ENCODE measurements around the gene HTR4. TPM values are rescaled to one million over a fixed set of nuclear protein-coding genes. Genes with fewer than 3 reads are reported as not detected.

The HTR4 gene
- total and polyA plus RNA-seq, 2 of the 4 experiments (the other 2 are of a cell fraction), result not detected

DNA sequence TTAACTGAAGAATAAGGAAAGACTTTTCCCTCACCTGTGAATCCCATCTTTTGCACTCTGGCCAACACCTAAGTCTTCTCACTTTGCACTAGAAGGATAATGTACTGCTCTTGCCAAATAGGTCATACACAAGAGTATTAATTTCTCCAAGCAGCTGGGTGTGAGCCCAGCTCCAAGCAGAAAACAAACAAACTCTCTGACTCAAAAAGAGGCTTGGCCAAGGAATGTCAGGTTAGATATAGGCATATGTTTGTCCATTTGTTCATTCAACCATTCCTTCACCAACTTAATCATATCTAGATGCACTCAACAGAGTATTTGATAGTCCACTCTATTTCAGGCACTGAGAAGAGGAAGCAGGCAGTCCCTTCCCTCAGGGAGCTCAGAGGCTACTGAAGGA is 84.4 kb downstream of the HTR4 start:
- Histone ChIP-seq H4K20me1 (ENCODE audit: insufficient read depth, low read length) (no peaks in the 10 kb centered on the region), H3K9me1 (ENCODE audit: insufficient read depth, low read length) (no peaks in the 10 kb centered on the region), H3K4me1 (ENCODE audit: control insufficient read depth, insufficient read depth, low read length) (no peaks in the 10 kb centered on the region), H3K14ac (replicated peaks; ENCODE audit: low read depth, low read length) (no peak overlapping the region), H2AK5ac (ENCODE audit: low read depth, low read length) (no peak overlapping the region), H2AFZ (replicated peaks; ENCODE audit: low read length, poor library complexity) (no peak overlapping the region), H2BK5ac (ENCODE audit: low read depth, low read length, poor library complexity, severe bottlenecking) (no peak overlapping the region), H4K91ac (ENCODE audit: insufficient read depth, low read depth, low read length) (no peak overlapping the region), H3K4me3 (ENCODE audit: insufficient read depth, low read depth, low read length) (no peak overlapping the region), H3K23ac (ENCODE audit: low read depth, low read length) (no peak overlapping the region), H3K79me1 (ENCODE audit: low read depth in 1 of 2, low read length in 2 of 2) (no peaks in the 10 kb centered on the region), H2BK120ac (ENCODE audit: low read depth, low read length) (no peak overlapping the region), H3K56ac (ENCODE audit: extremely low read depth, insufficient read depth, low read length) (no peak overlapping the region), H3K4me2 (ENCODE audit: low read depth, low read length) (no peak overlapping the region), H3K27me3 (ENCODE audit: control insufficient read depth, insufficient read depth, low read length) (no peaks in the 10 kb centered on the region), H3K36me3 (ENCODE audit: control insufficient read depth, insufficient read depth, low read length) (no peaks in the 10 kb centered on the region), H4K5ac (ENCODE audit: low read depth, low read length) (no peak overlapping the region), H3K9ac (ENCODE audit: low read depth, low read length) (no peak overlapping the region), H4K8ac (ENCODE audit: low read depth in 2 of 2, low read length in 2 of 2) (no peak overlapping the region), H3K9me3 (ENCODE audit: control insufficient read depth, insufficient read depth, low read length) (no peaks in the 10 kb centered on the region), H3K27ac (ENCODE audit: insufficient read depth, low read length) (no peak overlapping the region), H3K18ac (ENCODE audit: low read depth, low read length) (no peak overlapping the region), H3K4ac (ENCODE audit: low read depth, low read length) (no peak overlapping the region), H2BK15ac (ENCODE audit: low read depth, low read length) (no peak overlapping the region), H2AK9ac (replicated peaks; ENCODE audit: low read depth, low read length, poor library complexity) (no peak overlapping the region), H2BK20ac (ENCODE audit: low read depth, low read length) (no peak overlapping the region)
- TF ChIP-seq SMC3 (IDR thresholded peaks at IDR 0.05; ENCODE audit: low read depth, low read length), result no peak
- TF ChIP-seq, protein P1, sequence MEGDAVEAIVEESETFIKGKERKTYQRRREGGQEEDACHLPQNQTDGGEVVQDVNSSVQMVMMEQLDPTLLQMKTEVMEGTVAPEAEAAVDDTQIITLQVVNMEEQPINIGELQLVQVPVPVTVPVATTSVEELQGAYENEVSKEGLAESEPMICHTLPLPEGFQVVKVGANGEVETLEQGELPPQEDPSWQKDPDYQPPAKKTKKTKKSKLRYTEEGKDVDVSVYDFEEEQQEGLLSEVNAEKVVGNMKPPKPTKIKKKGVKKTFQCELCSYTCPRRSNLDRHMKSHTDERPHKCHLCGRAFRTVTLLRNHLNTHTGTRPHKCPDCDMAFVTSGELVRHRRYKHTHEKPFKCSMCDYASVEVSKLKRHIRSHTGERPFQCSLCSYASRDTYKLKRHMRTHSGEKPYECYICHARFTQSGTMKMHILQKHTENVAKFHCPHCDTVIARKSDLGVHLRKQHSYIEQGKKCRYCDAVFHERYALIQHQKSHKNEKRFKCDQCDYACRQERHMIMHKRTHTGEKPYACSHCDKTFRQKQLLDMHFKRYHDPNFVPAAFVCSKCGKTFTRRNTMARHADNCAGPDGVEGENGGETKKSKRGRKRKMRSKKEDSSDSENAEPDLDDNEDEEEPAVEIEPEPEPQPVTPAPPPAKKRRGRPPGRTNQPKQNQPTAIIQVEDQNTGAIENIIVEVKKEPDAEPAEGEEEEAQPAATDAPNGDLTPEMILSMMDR (conservative IDR thresholded peaks at IDR 0.05; ENCODE audit: low read depth, low read length), result no peak
- no peak for TF ChIP-seq BHLHE40 (IDR thresholded peaks at IDR 0.05; ENCODE audit: low read depth, low read length)
- no peak for TF ChIP-seq NFE2L2 (IDR thresholded peaks at IDR 0.05; ENCODE audit: low read depth, low read length)
- no peak for TF ChIP-seq CHD1 (IDR thresholded peaks at IDR 0.05; ENCODE audit: low read depth, low read length)
- no peak for TF ChIP-seq MXI1 (IDR thresholded peaks at IDR 0.05; ENCODE audit: borderline replicate concordance, low read depth, low read length)
- no peak for TF ChIP-seq POLR2A (IDR thresholded peaks at IDR 0.05; ENCODE audit: low read depth, low read length)
- no TSS peak for BruUV-seq (replicated peaks)
- ATAC-seq (ENCODE audit: low read depth) (no peak), DNase-seq (no peak)
- dilution Hi-C loops (cut with HindIII; ENCODE audit: low sequenced_read_pairs, unreplicated experiment), result no loop called here
- POLR2A ChIA-PET (ENCODE audit: unreplicated experiment), result no interaction called here
- in situ Hi-C loops (cut with MboI; ENCODE audit: low sequenced_read_pairs), result no loop called here
- intact Hi-C loops (cut with micrococcal nuclease), result loop anchor here (5.0 kb wide), 1 partner anchor 48 kb away; no protein-coding TSS in a partner anchor
- CTCF ChIA-PET, result no interaction called here

All from IMR-90 (cell line).